UCSD-AML1 (cell line): ENCODE data around the gene NTSR1.

Source experiments
- DNase-seq: peaks from one replicate; lab custom pipeline; 2025; ENCODE audit not compliant: unreplicated experiment; lab: John Stamatoyannopoulos, UW

Gene NTSR1

GRCh38 chr20:62724692-62725595, 16.3 kb downstream of the NTSR1 start:
- DNase-seq, result no peak

DNA sequence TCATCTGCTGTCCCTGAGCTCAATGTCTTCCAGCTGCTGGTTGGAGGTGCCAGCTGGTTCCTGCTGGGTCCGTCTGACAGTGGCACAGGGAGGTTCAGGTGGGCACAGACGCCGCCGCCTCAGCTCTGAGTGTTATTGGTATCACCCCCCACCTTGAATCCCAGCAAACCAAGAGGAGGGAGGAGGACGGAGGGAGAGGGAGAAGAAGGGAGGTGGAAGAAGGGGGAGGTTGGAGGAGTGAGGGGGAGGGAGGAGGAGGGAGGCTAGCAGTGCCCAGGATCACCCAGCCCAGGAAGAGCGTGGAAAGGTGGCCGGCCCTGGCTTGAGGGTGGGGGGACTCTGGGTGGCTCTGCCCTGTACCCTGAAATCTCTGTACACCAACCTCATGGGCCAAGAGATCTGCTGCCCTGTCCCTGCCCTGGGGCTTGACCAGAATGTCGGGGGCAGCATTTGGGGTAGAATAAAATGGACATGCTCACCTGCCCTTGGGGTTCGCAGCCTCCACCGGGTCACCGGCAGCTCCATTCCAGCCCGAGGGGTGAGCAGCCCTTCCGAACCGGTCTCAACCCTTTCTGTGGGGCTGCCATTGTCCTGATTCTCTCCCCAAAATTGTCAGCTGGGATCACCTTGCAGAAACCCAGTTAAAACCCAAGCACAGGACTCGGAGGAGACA, 17.1 kb downstream of the NTSR1 start:
- DNase-seq, result no peak

- no peak for DNase-seq
These were observed 17.6 kb downstream of the NTSR1 start for GRCh38 chr20:62726276-62726675.

GRCh38 chr20:62726716-62727583, 18.3 kb downstream of the NTSR1 start:
- no peak for DNase-seq

DNA sequence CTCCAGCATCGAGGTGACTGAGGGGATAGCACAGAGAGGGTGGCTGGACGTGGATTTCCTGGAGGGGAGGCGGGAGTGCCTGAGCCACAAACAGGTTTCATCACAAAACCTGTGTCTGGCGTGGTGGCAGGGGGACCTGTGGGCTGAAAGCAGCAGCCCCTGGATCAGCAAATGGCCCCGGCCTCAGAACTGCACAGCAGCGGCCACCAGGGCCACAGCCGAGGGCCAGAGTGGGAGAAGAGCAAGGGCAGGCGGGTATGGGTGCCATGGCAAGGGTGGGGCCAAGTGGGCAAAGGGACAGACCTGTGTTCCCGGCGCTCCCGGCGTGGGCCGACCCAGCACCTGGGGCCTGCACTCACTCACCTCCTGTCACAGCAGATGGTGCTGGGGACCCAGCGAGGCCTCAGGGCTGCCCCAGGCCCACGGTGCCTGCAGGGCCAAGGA, 19.0 kb downstream of the NTSR1 start:
- no peak for DNase-seq

DNA sequence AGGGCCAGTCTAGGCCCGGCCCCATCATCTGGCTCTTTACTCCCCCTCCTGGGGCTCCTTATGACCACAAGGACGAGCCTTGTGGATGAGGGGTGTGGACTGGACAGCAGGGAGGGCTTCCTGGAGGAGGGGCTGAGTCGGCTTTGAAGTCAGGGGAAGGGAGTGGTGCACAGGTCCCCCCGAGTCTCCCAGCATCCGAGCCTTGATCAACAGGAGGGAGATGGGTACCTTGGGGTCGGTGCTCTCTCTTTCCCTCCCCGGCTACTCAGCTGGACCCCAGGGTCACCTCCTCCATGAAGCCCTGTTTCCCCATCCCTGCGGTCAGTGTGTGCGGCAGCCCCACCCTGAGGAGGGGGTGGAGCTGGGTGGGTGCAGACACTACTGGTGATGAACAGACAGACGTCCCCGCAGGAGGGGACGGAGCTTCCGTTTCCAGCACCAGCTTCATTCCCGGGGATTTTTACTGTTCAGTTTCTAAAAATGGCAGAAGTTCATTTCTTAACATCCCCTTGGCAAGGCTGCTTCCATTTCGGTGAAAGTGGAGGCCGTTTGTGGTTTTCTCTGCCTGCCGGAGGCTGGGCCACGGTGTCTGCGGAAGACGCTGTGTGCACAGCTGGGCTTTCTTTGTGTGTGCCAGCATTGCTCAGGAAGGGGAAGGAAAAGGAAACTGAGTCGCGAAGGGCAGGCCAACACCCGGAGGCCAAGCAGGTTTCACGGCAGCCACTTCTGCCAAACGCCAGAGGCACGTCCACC, 19.6 kb downstream of the NTSR1 start:
- peak; percentile 77 for DNase-seq

- DNase-seq, result no peak
These were observed 20.2 kb downstream of the NTSR1 start for GRCh38 chr20:62728781-62729300.

- no peak for DNase-seq
These were observed 21.8 kb downstream of the NTSR1 start for GRCh38 chr20:62730481-62730880.

- DNase-seq, result no peak
These were observed 23.6 kb downstream of the NTSR1 start for GRCh38 chr20:62732031-62732760.

- no peak for DNase-seq
These were observed 24.3 kb downstream of the NTSR1 start for GRCh38 chr20:62732842-62733525.

DNA sequence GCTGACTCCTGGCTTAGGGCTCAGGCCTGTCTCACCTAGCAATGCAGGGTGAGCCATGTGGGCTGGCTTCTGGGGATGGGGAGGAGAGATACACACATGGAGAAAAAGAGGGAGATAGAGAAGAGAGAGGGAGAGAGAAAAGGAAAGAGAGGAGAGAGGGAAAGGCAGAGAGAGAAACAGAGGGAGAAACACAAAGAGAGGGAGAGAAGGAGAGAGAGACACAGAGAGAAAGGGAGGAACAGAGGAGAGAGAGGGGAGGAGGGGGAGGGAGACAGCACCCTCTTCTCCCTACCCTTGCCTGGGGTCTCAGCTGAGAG, 24.8 kb downstream of the NTSR1 start:
- DNase-seq, result no peak

GRCh38 chr20:62733891-62734290, 25.3 kb downstream of the NTSR1 start:
- no peak for DNase-seq

- DNase-seq, result no peak
These were observed 25.7 kb downstream of the NTSR1 start for GRCh38 chr20:62734326-62734725.

GRCh38 chr20:62734881-62735280, 26.2 kb downstream of the NTSR1 start:
- no peak for DNase-seq

DNA sequence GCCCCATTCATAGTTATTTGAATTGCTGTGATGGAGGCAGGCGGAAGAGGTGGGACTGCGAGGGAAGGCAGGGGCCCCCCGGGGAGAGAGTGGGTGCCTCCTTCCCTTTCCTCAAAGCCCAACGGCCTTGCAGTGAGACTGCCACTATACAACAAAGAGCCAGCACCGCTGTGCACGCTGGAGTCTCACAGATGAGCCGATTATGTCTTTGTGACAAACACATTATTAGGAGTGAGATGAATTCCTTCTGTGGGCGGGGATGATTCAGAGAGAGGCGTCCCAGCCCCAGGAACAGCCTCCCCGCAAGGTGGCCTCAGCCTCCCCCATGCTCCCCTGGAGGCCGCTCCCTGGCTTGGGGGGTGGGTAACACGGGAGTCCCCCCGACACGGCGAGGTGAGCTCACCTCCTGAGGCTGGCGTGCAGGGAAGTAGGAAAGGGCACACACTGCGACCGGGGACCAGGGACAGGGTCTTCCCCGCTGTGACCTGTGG, 26.7 kb downstream of the NTSR1 start:
- no peak for DNase-seq

DNA sequence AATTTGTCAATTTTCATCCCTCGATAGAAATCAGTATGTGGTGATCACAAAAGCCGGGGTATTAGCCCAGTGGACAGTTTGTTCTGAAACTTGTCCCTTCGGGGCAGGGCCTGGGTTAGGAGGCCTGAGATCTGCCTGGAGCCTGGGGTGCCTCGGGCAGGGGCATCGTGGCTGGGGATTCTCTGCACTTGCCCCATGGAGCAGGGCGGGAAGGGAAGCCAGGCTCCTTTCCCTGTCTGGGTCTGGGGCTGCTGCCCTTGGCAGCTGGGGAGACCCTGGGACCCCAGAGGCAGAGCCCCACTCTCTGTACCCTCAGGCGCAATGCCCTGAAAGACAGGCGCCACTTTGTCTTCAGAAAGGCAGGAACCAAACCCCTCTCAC, 27.4 kb downstream of the NTSR1 start:
- DNase-seq, result no peak

- no peak for DNase-seq
These were observed 27.9 kb downstream of the NTSR1 start for GRCh38 chr20:62736407-62737071.

GRCh38 chr20:62737271-62737811, 28.7 kb downstream of the NTSR1 start:
- DNase-seq, result no peak
